ENCODE measurements around the gene CHEK1.
"Not testable (repeated sequence)": the region's sequence is repeated elsewhere in the genome, so short reads cannot be mapped to it uniquely, and the experiment has no call there.

The CHEK1 gene

GRCh38 chr11:125624756-125625213 lies at the start of gene CHEK1:
Gene CHEK1, plus strand, starts transcription at chr11:125625163. Its CDS starts 1,606 bp downstream, at chr11:125626769.
- no peak for DNase-seq

DNA sequence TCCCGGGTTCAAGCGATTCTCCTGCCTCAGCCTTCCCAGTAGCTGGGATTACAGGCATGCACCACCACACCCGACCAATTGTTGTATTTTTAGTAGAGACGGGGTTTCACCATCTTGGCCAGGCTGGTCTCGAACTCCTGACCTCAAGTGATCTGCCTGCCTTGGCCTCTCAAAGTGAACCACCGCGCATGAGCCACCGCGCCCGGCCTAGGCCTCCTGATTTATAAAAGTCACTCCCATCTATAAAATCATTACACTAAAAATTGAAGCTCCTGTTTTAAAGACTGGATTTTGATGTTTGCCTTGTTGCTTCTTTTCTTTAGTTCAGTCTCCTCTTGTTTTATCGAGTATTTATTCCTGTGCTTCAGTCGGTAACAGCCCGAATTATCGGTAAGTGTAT lies 47.8 kb upstream of the CHEK1 start:
- not testable (repeated sequence) for DNase-seq

- no peak for DNase-seq
Measured at GRCh38 chr11:125578783-125579182, 46.2 kb upstream of the CHEK1 start.

DNA sequence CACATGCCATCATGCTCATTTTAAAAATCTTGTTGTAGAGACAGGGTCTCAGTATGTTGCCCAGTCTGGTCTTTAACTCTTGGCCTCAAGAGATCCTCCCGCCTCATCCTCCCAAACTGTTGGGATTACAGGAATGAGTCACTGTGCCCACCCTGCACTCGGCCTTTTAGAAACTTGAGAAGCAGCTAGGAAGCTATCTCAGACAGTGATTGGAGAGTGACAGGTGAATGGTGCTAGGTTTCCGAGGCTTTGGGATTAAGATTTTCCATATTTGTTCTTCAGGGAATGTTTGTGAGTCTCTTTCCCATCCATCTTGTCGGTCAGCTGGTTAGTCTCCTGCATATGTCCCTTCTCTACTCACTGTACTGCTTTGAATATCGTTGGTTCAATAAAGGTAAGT lies 45.2 kb upstream of the CHEK1 start:
- no peak for DNase-seq

DNA sequence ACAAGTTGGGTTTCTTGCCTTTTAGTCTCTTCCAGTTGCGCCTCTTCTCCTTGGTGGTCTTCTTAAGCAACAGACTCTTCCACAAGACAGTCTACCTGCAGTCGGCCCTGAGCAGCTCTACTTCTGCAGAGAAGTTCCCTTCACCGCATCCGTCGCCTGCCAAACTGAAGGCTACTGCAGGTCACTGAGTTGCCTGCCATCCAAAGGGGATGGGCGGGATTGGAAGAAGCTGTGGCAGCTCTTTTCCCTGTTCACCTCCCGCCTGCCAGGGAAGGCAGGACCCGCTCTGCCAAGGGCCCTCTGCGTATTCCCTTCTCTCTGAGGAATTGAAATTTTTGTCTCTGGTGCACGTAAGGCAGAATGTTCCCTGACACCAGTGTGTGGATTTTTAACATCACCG lies 41.5 kb upstream of the CHEK1 start:
- DNase-seq: no peak

DNA sequence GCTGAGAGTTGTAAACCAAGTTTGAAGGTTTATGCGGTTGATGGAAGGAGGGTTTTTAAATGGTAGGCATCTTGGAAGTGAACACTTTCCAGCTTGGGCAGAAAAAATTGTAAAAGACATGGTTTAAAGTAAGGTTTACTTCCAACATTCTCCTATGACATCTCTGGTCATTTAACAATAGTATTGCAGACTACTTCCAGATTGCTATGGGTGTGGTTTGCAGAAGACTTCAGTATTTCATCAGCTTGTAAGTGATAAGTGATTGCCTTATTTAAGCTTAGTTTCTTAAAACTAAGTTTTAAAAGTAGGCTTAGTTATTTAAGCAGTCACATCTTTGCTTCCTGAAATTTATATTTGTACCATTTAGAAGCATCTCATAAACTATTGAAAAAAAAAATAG lies 39.5 kb upstream of the CHEK1 start:
- no peak for DNase-seq

- no peak for DNase-seq
Measured at GRCh38 chr11:125586623-125587022, 38.3 kb upstream of the CHEK1 start.

GRCh38 chr11:125587480-125587879 lies 37.5 kb upstream of the CHEK1 start:
- no peak for DNase-seq

GRCh38 chr11:125588505-125588904 lies 36.5 kb upstream of the CHEK1 start:
- no peak for DNase-seq

GRCh38 chr11:125591649-125592304 lies 33.2 kb upstream of the CHEK1 start:
- no peak for DNase-seq

DNA sequence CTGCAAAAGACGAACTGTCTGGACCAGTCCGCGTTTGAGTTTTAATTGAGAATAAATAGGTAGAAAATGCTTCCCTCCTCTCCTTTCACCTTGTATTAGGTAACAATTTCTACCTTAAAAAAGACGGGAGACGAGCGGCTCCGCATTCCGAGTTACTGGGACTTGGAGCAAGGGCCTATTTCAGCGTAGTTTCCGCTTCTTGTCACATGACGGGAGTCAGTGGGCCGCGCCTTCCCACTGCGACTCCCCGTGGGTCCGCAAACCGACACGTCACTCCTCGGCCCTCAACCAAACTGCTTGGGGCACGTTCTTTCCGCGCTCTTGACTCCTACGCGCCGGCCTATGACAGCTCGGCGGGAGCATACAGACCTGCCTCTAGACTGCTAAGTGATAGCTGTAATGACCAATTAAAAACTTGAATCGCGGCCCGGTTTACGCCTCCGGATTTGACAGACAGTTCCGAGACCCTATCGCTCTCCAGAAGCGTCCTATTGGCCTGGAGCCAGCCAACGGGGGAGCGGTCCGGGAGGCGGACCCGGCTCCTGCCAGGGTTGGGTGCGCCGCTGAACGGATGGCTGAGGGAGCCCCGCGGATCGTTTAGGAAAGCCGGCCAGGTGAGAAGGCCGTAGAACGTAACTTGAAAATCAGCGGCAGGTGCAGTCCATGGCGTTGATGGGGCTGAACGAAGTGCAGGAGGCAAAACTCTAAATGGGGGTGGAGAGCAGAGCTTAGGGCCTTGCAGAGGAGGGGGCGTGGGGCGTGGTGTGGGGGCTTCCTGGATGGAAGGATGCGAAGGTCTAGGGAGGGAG lies 32.5 kb upstream of the CHEK1 start, which contains the start of gene STT3A:
STT3A (plus strand) TSS at position 548 of the 809 bp plus-strand sequence. CDS start 3,064 bp downstream, outside the sequence.
- peak; percentile 90 for DNase-seq

GRCh38 chr11:125593114-125593820 lies 31.7 kb upstream of the CHEK1 start:
- no peak for DNase-seq

- no peak for DNase-seq
Measured at GRCh38 chr11:125594958-125595357, 30.0 kb upstream of the CHEK1 start.

DNA sequence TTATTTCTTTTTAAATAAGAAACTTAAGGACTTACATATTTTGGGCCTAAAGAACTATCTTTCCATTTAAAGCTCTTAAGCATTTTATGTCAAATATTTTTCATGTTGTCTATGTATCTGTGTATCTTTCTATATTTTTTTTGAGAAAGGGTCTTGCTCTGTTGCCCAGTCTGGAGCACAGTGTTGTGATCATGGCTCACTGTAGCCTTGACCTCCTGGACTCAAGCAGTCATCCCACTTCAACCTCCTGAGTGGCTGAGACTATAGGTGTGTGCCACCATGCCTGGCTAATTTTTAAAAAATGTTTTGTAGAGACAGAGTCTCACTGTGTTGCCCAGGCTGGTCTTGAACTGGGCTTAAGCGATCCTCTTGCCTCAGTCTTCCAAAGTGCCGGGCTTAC lies 24.3 kb upstream of the CHEK1 start:
- DNase-seq: no peak

DNA sequence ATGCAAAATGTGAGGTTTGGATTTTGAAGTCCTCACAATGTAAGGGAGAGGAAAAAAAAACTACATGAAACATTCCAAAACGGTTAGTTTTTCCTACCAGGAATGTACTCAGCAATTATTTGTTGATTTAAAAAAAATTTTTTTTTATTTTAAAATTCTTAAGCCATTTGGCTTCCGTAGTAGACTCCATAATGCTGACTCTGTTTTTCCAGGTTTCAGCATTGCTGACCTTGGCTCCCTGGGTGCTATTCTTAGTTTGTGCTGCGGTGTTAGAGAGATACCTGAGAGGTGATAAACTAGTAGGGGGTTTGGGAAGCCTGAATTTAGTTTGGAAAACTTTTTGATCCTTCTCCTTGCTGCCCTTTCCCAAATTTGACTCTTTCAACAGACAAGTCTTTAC lies 21.8 kb upstream of the CHEK1 start:
- no peak for DNase-seq

DNA sequence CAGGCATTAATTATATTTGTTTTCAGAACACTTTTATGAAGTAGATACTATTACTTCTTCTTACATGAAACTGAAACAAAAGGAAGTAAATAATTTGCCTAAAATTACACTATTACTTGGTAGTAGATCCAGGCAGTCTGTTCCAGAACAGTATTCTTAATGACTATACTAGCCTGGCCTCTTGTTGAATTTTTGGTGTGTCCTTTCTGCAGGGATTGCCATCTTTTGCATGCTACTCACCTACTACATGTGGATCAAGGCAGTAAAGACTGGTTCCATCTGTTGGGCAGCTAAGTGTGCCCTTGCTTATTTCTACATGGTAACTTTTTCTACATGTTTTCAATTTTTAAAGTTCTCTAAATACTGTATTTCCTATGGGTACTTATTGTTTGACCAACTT lies 19.5 kb upstream of the CHEK1 start:
- no peak for DNase-seq

- no peak for DNase-seq
Measured at GRCh38 chr11:125609545-125609944, 15.4 kb upstream of the CHEK1 start.

GRCh38 chr11:125618383-125618782 lies 6.6 kb upstream of the CHEK1 start:
- DNase-seq: no peak

DNA sequence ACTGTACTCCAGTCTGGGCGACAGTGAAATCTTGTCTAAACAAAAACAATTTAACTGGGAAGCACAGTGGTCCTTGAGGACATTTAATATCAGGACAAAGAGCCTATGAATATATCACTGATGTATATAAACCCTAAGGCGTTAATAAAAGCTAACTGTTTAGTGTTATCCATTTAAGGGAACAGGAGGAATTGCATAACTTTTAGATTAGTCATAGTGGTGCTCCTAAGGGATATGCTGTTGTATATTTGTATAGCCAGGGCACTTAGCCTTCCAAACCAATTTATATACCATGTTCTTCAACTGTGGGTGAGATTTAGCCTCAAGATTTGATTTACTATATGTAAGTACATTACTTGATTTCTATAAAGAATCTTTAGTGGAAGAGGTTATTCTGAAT lies 3.0 kb upstream of the CHEK1 start:
- DNase-seq: no peak

GRCh38 chr11:125623064-125623463 lies 1.9 kb upstream of the CHEK1 start:
- no peak for DNase-seq

- no peak for DNase-seq
Measured at GRCh38 chr11:125625225-125625629, 264 bp downstream of the CHEK1 start.

- peak; percentile 62 for DNase-seq
Measured at GRCh38 chr11:125625630-125626287, 796 bp downstream of the CHEK1 start.
